GM18498 (cell line): ENCODE measurements around the gene SRSF2.
"Not testable (repeated sequence)": the region's sequence is repeated elsewhere in the genome, so short reads cannot be mapped to it uniquely, and the experiment has no call there.

ENCODE experiments used
- ATAC-seq: cut with Tn5 transposase; IDR thresholded peaks from one replicate; pipeline ENCODE4 v1.9.1; 2021; ENCODE audit warnings: mild to moderate bottlenecking, moderate library complexity; ENCODE audit not compliant: unreplicated experiment

Gene SRSF2

GRCh38 chr17:76722279-76722678 lies 14.9 kb downstream of the SRSF2 start:
- no peak for ATAC-seq

GRCh38 chr17:76721463-76721862 lies 15.7 kb downstream of the SRSF2 start:
- ATAC-seq, result no peak

GRCh38 chr17:76720941-76721340 lies 16.2 kb downstream of the SRSF2 start:
- ATAC-seq, result no peak

- no peak for ATAC-seq
Measured at GRCh38 chr17:76720211-76720610, 16.9 kb downstream of the SRSF2 start.

- ATAC-seq, result no peak
Measured at GRCh38 chr17:76718516-76718915, 18.6 kb downstream of the SRSF2 start.

DNA sequence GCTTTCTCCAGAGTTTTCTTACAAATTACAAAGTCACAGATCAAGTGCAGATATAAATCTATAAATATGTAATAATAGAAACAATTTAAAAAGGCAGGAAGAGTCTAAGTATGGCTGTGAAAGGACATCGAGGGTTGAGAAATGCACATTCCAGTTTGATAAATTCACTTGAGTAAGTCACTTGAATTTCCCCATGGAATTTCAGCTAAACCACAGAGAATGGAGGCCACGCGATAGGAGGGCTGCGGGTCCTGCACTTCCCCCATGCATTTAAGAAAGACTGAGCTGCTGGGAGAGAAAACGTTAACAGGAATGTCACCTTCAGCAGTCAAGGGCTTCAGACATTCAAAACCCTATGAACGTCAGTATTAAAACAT lies 20.3 kb downstream of the SRSF2 start:
- no peak for ATAC-seq

- ATAC-seq, result no peak
Measured at GRCh38 chr17:76716146-76716838, 20.8 kb downstream of the SRSF2 start.

DNA sequence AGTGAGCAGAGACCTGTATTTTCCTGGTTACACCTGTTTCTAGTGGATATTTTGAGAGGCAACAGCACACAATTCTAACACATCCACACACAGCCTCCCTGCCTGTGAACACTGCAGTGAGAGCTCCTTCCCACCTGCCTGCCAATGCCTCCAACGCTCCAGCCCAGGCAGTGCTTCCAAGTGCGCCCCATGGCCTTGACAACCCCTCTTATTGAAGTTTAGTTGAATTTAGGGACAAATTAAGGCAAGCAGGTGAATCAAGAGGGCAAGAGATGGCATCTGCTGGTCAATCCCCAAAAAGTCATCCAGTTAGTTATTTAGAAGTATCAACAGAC lies 21.7 kb downstream of the SRSF2 start:
- ATAC-seq, result no peak

GRCh38 chr17:76714822-76715495 lies 22.2 kb downstream of the SRSF2 start:
- ATAC-seq, result no peak

DNA sequence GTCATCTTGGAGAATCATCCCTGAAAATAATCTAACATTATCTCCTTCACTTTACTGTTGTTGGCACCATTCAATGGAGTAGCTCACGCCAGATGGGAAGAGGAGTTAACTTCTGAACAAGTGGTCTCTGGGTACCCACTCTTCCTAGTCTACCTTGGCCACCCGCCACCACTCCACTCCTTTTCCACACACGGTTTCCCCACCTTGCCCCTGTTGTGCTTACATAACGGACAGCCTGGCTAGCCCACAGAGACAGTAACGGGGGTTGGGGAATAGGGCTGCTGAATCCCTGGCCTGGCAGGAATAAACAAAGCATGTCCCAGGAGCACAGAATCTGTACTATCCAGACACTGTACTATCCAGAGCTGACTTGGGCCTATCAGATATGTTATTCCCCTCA lies 22.8 kb downstream of the SRSF2 start:
- no peak for ATAC-seq

GRCh38 chr17:76713765-76714164 lies 23.4 kb downstream of the SRSF2 start:
- ATAC-seq, result no peak

- not testable (repeated sequence) for ATAC-seq
Measured at GRCh38 chr17:76712321-76712720, 24.8 kb downstream of the SRSF2 start.

- ATAC-seq, result peak; percentile 77
Measured at GRCh38 chr17:76710863-76711611, 26.1 kb downstream of the SRSF2 start, which contains the start of gene MXRA7. Gene MXRA7 (minus strand): TSS chr17:76710965. CDS start chr17:76710946, 19 bp downstream.

DNA sequence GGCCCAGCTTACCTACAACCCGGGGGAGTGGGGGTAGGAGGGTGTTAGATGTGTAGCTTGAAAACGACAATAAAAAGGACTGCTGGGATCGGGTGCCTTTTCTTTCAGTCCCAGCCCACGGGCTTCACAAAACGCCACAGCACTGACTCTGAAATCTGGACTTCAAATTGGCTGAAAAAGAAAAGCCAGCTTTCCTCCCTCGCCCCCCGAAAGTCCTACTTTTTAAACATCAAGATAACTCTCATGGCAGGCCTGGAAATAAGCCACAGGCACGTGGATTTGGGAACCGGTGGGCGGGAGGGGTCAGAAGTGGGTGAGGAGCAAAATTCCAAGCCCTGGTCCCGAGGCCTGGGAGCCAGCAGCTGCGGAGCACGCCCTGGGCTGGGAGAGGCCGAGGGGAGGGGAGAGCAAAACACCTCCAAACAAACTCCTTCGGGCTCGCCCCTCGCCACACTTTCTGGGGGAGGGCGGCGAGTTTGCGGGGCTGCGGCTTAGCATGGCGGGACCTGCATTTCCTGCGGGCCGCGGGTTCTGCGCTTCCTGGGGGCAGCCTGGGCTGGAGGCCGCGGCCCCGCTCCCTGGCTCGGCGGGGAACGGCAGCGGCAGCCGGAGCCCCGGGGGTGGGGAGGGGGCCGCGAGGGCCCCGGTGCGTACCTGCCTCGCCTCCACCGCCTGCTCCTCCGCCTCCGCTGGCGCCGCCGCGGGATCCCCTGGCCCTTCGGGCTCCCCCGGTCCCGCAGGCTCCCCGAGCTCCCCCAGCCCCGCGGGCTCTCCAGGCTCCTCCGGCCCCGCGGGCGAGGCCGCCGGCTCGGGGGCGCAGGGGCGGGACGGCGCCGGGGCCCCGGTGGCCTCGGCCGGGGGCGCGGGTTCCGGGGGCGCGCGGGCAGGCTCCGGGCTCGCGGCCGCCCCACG lies 26.9 kb downstream of the SRSF2 start:
- peak; percentile 40 for ATAC-seq

DNA sequence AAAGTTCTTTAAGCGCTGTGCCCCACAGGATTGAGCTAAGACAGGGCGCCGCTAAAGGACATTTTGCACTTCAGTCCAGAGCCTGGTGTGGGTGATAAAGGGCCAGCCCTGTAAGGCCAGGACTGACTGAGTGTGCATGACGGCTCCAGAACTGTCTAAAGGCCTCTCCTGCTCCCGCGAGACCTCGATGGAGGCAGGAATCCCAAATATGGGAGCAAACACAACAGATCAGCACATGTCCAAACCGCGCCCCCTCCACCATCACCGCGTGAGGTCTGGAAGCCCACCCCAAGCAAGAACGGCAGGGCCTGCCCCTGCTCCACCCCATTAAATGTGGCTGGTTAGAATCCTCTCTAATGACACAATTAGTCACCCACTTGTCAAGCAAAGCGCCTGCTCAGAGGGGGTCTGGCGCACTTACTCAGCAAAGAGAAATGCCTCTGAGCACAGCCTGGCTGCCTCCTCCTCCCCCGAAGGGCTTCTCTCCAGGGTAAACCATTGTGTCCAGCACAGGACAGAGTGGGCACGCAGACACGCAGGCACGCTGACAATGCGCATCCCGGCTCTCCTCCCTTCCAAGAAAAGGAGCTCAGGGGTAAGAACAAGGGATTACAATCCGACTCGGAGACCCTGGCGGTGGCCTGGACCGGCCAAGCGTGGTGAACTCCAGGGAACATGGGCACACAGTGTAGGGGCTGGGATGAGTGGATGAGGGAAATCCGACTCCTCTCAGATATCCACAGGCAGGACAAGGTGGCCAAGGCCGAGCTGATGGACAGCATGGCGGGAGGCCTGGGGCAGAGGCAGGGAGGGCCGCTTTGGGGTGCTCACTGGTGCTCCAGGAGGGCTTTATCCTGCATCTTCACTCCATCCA lies 27.8 kb downstream of the SRSF2 start:
- no peak for ATAC-seq

DNA sequence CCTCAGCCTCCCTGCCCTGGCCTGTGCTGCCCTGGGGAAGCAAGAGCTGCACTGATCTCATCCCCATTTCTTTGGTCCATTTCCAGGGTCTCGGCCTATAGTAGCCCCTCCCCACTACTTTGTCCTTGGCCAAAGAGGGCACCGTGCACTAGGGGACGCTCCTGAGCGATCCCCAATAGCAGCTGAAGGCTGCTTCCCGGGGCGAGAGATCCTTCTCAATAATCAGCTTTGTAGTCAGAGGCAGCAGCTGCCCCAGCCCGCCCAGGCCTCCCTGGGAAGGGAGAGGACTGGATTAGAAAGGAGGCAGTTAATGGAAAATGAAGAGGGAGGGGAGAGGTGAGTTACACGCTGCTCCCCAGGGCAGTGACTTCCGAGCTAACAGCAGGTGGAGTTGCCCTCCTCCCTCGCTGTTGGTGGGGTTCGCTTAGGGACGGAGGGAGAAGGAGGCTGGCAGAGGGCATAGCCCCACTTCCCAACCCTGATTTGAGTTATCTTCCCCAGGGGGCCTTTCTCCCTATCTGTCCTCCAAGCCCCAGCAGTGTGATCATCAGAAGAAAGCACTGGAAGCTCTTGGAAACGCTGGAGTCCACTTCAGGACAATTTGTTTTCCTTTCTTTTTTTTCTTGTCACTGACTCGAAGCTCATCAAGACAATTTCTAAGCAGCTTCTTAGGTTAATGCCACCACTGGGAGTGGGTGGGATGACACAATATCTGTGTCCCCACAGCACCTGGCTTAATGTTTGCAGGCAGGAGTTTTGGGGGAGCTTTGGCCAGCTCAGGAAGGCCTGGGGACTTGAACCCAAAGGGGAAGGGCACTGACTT lies 28.9 kb downstream of the SRSF2 start:
- no peak for ATAC-seq

DNA sequence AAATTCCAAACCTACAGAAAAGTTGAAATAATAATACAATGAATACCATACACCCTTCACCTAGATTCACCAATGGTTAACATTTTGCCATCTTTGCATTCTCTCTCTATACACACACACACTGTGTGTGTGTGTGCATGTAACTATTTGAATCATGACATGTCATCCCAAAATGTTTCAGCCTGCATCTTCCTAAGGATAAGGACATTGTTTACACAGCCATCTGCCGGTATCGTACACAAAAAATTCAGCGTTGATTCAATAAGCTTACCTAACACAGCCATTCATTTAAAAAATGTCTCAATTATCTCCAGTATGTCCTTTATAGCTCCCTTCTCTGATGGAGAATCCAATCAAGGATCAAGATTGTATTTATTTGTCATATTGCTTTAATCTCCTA lies 30.3 kb downstream of the SRSF2 start:
- no peak for ATAC-seq

DNA sequence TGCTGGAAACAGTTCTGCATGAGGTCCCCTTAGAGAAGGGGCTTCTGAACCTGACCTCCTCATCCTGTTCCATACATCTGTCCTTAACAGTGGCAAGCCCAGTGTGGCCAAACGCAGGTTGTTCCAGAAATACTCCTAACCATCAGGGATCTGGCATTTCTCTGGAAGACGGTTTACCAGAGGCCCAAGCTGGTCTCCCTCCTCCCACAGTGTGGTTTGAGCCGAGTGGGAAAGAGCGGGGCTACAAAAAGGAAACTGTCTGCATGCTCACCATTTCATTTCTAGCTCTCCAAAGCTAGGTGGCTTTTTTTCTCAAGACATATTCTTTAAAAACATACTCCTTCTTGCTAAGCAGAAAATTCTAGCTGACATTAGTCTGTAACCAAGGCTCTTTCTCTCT lies 32.3 kb downstream of the SRSF2 start:
- no peak for ATAC-seq

GRCh38 chr17:76702941-76703637 lies 34.0 kb downstream of the SRSF2 start:
- ATAC-seq, result no peak
